Activated CD4-positive, alpha-beta T cell treated with anti-CD3 and anti-CD28 coated beads, Interleukin-2, amount 10 ng/mL, durations not matched to agents 24 days and 14 days (primary cell): ENCODE measurements around the gene PGAM2. TPM values are rescaled to one million over a fixed set of nuclear protein-coding genes. Genes with fewer than 3 reads are reported as not detected.

Source experiments
- DNase-seq: peaks from one replicate; pipeline ENCODE4 v3.0.0; 2022
- H3K27ac Mint-ChIP-seq: one replicate; pipeline ENCODE4 v1.8.0; 2022; ENCODE audit warnings: mild to moderate bottlenecking, mixed read lengths
- H3K27me3 Mint-ChIP-seq: one replicate; pipeline ENCODE4 v1.8.0; 2022; ENCODE audit warnings: mixed read lengths
- H3K36me3 Mint-ChIP-seq: one replicate; pipeline ENCODE4 v1.8.0; 2022; ENCODE audit warnings: low read depth, mild to moderate bottlenecking, mixed read lengths
- H3K4me1 Mint-ChIP-seq: one replicate; pipeline ENCODE4 v1.8.0; 2021; ENCODE audit warnings: mixed read lengths
- H3K4me3 Mint-ChIP-seq: one replicate; pipeline ENCODE4 v1.8.0; 2022; ENCODE audit warnings: mild to moderate bottlenecking, moderate library complexity, mixed read lengths
- H3K9me3 Mint-ChIP-seq: one replicate; pipeline ENCODE4 v1.8.0; 2021; ENCODE audit warnings: mixed read lengths
- intact Hi-C: fragments of 100-400 bp; cut with micrococcal nuclease; formaldehyde crosslinking; loops from one replicate; pipeline ENCODE4 v1.15.1; 2023
- total RNA-seq: library from RNA; stranded (reverse); gene quantifications from 2 replicates; pipeline ENCODE4 v1.2.3, GENCODE V29; 2022

The PGAM2 gene
- 0.42 TPM in 1 of 2 replicates, not detected in the other for total RNA-seq

DNA sequence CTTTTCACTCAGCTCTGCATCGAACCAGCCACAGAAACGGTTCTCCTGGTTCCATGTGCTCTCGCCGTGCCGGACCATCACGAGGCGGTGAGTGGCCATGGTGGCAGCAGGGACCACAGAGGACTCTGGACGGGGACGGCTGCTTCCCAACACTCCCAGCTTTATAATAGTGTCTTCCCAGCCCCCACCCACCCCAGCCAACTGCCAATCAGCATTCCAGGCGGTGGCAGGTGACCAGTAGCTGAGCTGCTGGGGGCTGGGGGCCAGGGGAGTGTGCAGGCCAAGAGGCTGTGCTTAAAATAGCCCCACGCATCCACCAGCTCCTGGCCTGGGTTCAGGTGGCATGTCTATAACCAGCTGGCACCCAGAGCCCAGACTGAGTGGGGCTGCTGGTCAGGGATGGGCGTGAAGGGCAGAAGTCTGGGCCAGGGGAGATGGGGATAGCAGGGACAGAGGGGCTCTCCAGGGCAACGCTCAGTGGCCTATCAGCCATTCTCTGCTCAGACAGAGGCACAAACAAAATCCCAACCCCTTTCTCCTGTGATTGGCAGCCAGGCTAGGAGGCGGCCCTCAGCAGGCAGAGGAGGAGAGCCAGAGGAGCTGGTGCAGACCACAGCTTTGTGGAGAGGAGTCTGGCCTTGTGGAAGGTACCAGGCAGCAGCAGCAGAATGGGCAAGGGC lies at the start of gene PGAM2:
PGAM2 (minus strand) TSS at position 137 of the 680 bp plus-strand sequence; CDS start at position 99, 38 bp downstream.
- H3K4me1 Mint-ChIP-seq = no peaks in the 10 kb centered on the region
- H3K36me3 Mint-ChIP-seq = peaks cover 13% of the 10 kb centered on the region
- H3K4me3 Mint-ChIP-seq = no peak within 1 kb of the TSS
- H3K27me3 Mint-ChIP-seq = no peaks in the 10 kb centered on the region
- no peaks in the 10 kb centered on the region for H3K9me3 Mint-ChIP-seq
- no peak for DNase-seq
- peak within 1 kb of the TSS; percentile 37 for H3K27ac Mint-ChIP-seq
- intact Hi-C loops = no loop called here

GRCh38 chr7:44114586-44115310 lies 49.4 kb upstream of the PGAM2 start:
- Mint-ChIP-seq H3K4me1 (peaks cover 5% of the 10 kb centered on the region), H3K27ac (no peak overlapping the region), H3K4me3 (no peak overlapping the region), H3K27me3 (no peaks in the 10 kb centered on the region), H3K36me3 (peaks cover 41% of the 10 kb centered on the region), H3K9me3 (no peaks in the 10 kb centered on the region)
- DNase-seq = no peak
- intact Hi-C loops = no loop called here

DNA sequence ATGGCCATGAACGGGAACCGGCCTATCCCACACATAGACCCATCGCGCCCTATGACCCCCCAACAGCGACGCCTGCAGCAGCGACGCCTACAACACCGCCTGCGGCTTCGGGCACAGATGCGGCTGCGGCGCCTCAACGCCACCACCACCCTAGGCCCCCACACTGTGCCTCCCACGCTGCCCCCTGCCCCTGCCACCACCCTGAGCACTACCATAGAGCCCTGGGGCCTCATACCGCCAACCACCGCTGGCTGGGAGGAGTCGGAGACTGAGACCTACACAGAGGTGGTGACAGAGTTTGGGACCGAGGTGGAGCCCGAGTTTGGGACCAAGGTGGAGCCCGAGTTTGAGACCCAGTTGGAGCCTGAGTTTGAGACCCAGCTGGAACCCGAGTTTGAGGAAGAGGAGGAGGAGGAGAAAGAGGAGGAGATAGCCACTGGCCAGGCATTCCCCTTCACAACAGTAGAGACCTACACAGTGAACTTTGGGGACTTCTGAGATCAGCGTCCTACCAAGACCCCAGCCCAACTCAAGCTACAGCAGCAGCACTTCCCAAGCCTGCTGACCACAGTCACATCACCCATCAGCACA lies 48.5 kb upstream of the PGAM2 start:
- intact Hi-C loops = no loop called here
- Mint-ChIP-seq H3K27ac (no peak overlapping the region), H3K4me1 (no peaks in the 10 kb centered on the region), H3K9me3 (no peaks in the 10 kb centered on the region), H3K36me3 (peaks cover 32% of the 10 kb centered on the region), H3K4me3 (no peak overlapping the region), H3K27me3 (no peaks in the 10 kb centered on the region)
- no peak for DNase-seq

- Mint-ChIP-seq H3K27me3 (no peaks in the 10 kb centered on the region), H3K4me3 (no peak overlapping the region), H3K4me1 (no peaks in the 10 kb centered on the region), H3K36me3 (peaks cover 28% of the 10 kb centered on the region), H3K9me3 (no peaks in the 10 kb centered on the region), H3K27ac (no peak overlapping the region)
- intact Hi-C loops = no loop called here
- no peak for DNase-seq
These were observed 47.8 kb upstream of the PGAM2 start for GRCh38 chr7:44112997-44113763.

DNA sequence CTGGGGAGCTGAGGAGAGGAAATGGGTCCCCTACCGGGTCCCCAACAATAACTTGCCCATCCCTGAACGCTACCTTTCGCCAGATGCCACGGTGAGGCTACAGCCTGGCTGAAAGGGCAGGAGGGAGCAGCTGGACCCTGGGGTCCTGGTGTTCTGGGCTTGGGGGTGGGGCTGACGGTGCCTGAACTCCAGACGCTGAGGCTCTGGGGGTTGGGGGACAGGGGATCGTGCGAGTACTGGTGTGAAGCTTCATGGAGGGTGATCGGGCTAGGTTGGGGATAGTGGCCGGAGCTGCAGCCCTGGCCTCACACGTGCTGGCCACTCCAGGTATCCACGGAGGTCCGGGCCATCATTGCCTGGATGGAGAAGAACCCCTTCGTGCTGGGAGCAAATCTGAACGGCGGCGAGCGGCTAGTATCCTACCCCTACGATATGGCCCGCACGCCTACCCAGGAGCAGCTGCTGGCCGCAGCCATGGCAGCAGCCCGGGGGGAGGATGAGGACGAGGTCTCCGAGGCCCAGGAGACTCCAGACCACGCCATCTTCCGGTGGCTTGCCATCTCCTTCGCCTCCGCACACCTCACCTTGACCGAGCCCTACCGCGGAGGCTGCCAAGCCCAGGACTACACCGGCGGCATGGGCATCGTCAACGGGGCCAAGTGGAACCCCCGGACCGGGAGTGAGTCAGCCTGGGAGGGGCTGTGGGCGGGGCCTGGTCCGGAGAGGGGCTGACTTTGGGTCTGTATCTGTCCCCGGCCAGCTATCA lies 47.0 kb upstream of the PGAM2 start:
- intact Hi-C loops = no loop called here
- no peak for DNase-seq
- Mint-ChIP-seq H3K4me3 (no peak overlapping the region), H3K36me3 (peaks cover 21% of the 10 kb centered on the region), H3K4me1 (no peaks in the 10 kb centered on the region), H3K9me3 (no peaks in the 10 kb centered on the region), H3K27ac (no peak overlapping the region), H3K27me3 (no peaks in the 10 kb centered on the region)

DNA sequence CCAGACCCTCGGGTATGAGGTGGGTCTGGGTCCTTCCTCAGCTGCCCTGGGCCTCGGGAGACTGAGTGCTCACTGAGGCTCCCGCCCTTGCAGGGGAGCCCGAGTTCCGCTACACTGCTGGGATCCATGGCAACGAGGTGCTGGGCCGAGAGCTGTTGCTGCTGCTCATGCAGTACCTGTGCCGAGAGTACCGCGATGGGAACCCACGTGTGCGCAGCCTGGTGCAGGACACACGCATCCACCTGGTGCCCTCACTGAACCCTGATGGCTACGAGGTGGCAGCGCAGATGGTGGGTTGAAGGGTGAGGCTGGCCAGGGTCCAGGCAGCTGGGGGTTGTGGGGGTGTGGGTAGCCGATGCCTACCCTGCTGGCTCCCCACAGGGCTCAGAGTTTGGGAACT lies 46.4 kb upstream of the PGAM2 start:
- Mint-ChIP-seq H3K9me3 (no peaks in the 10 kb centered on the region), H3K36me3 (peaks cover 18% of the 10 kb centered on the region), H3K4me1 (no peaks in the 10 kb centered on the region), H3K4me3 (no peak overlapping the region), H3K27ac (peak overlapping the region; percentile 25), H3K27me3 (no peaks in the 10 kb centered on the region)
- DNase-seq = no peak
- intact Hi-C loops = no loop called here

GRCh38 chr7:44110719-44111635 lies 45.6 kb upstream of the PGAM2 start:
- Mint-ChIP-seq H3K4me3 (no peak overlapping the region), H3K27me3 (no peaks in the 10 kb centered on the region), H3K36me3 (peaks cover 18% of the 10 kb centered on the region), H3K27ac (no peak overlapping the region), H3K4me1 (no peaks in the 10 kb centered on the region), H3K9me3 (no peaks in the 10 kb centered on the region)
- intact Hi-C loops = no loop called here
- DNase-seq = no peak

DNA sequence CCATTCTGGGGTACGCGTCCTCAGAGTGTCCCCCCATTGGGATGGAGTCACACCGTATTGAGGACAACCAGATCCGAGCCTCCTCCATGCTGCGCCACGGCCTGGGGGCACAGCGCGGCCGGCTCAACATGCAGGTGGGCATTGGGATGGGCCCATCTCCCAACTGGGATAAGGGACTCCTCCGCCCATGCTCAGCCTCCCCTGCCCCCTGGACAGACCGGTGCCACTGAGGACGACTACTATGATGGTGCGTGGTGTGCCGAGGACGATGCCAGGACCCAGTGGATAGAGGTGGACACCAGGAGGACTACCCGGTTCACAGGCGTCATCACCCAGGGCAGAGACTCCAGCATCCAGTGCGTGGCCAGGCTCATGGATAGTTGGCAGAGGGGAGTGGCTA lies 44.6 kb upstream of the PGAM2 start:
- DNase-seq = no peak
- intact Hi-C loops = no loop called here
- Mint-ChIP-seq H3K27ac (no peak overlapping the region), H3K36me3 (peaks cover 17% of the 10 kb centered on the region), H3K27me3 (peaks cover 6% of the 10 kb centered on the region), H3K9me3 (no peaks in the 10 kb centered on the region), H3K4me1 (peaks cover 7% of the 10 kb centered on the region), H3K4me3 (no peak overlapping the region)

GRCh38 chr7:44108768-44109750 lies 43.7 kb upstream of the PGAM2 start:
- H3K27ac Mint-ChIP-seq = no peak overlapping the region

GRCh38 chr7:44107961-44108767 lies 42.8 kb upstream of the PGAM2 start:
- Mint-ChIP-seq H3K9me3 (no peaks in the 10 kb centered on the region), H3K27me3 (peaks cover 11% of the 10 kb centered on the region), H3K4me1 (peaks cover 7% of the 10 kb centered on the region), H3K4me3 (no peak overlapping the region), H3K27ac (peak overlapping the region; percentile 3), H3K36me3 (peaks cover 4% of the 10 kb centered on the region)
- DNase-seq = no peak
- intact Hi-C loops = no loop called here

More at GRCh38 chr7:44108768-44109750, 43.7 kb upstream of the PGAM2 start:
- H3K4me1 Mint-ChIP-seq = peaks cover 7% of the 10 kb centered on the region
- H3K36me3 Mint-ChIP-seq = peaks cover 10% of the 10 kb centered on the region
- H3K9me3 Mint-ChIP-seq = no peaks in the 10 kb centered on the region
- intact Hi-C loops = no loop called here
- no peak for DNase-seq
- H3K27me3 Mint-ChIP-seq = peaks cover 6% of the 10 kb centered on the region
- no peak overlapping the region for H3K4me3 Mint-ChIP-seq
